ENCODE data around the gene PRDM16. TPM values are rescaled to one million over a fixed set of nuclear protein-coding genes. Genes with fewer than 3 reads are reported as not detected.

Gene PRDM16
- total and polyA plus RNA-seq, 2 of the 13 experiments (the other 11 are each of a cell fraction or from before 2014, with no cell fraction given), result 0.15 to 0.81 TPM

GRCh38 chr1:3340548-3341235, 271.7 kb downstream of the PRDM16 start (continued):
- TF ChIP-seq ZXDC (CRISPR knock-in tag; IDR thresholded peaks at IDR 0.05), result no peak
- TF ChIP-seq NCOR1 (IDR thresholded peaks at IDR 0.05; ENCODE audit: borderline replicate concordance, low read length), result peak; percentile 32; the same call in 1 of the 2 replicates
- no peak for TF ChIP-seq ZNF12 (CRISPR knock-in tag; IDR thresholded peaks at IDR 0.05)
- 0 out of 2 replicates have a peak, but pooled peaks have one; percentile 33 for TF ChIP-seq ZNF761 (CRISPR knock-in tag; conservative IDR thresholded peaks at IDR 0.05)
- no peak for TF ChIP-seq ZNF224 (CRISPR knock-in tag; IDR thresholded peaks at IDR 0.05)
- peak; percentile 94 for TF ChIP-seq HNF1B (CRISPR knock-in tag; IDR thresholded peaks at IDR 0.05)
- TF ChIP-seq POGZ (CRISPR knock-in tag; IDR thresholded peaks at IDR 0.05), result peak; percentile 34; the same call in 1 of the 2 replicates
- no peak for TF ChIP-seq ZMYM2 (CRISPR knock-in tag; IDR thresholded peaks at IDR 0.05)
- TF ChIP-seq KMT2A (CRISPR knock-in tag; IDR thresholded peaks at IDR 0.05), result no peak
- TF ChIP-seq ZNF33A (CRISPR knock-in tag; IDR thresholded peaks at IDR 0.05; ENCODE audit: borderline replicate concordance), result no peak
- TF ChIP-seq NR2F2 (IDR thresholded peaks at IDR 0.05; ENCODE audit: borderline replicate concordance, low read depth), result no peak
- TF ChIP-seq CBX5 (CRISPR knock-in tag; IDR thresholded peaks at IDR 0.05; ENCODE audit: borderline replicate concordance), result no peak
- no peak for TF ChIP-seq LCORL (IDR thresholded peaks at IDR 0.05)
- peak; percentile 93 for TF ChIP-seq LCORL (CRISPR knock-in tag; IDR thresholded peaks at IDR 0.05)
- no peak for TF ChIP-seq NONO (IDR thresholded peaks at IDR 0.05)
- TF ChIP-seq NONO (CRISPR knock-in tag; conservative IDR thresholded peaks at IDR 0.05), result peak; percentile 58; the same call in 1 of the 2 replicates
- TF ChIP-seq ZNF513 (CRISPR knock-in tag; conservative IDR thresholded peaks at IDR 0.05), result 0 out of 2 replicates have a peak, but pooled peaks have one; percentile 23
- 0 out of 2 replicates have a peak, but pooled peaks have one; percentile 33 for TF ChIP-seq ZFP36L1 (CRISPR knock-in tag; IDR thresholded peaks at IDR 0.05)
- no peak for TF ChIP-seq GMEB2 (CRISPR knock-in tag; IDR thresholded peaks at IDR 0.05; ENCODE audit: low read depth)
